GM18526 (cell line): Measurements from ENCODE around the gene PDE7B.

Source experiments
- POLR2A ChIP-seq: IDR thresholded peaks from 3 replicates; pipeline ENCODE4 v1.6.1; 2011; ENCODE audit not compliant: insufficient read length; ENCODE audit errors: extremely low read depth

Gene PDE7B

DNA sequence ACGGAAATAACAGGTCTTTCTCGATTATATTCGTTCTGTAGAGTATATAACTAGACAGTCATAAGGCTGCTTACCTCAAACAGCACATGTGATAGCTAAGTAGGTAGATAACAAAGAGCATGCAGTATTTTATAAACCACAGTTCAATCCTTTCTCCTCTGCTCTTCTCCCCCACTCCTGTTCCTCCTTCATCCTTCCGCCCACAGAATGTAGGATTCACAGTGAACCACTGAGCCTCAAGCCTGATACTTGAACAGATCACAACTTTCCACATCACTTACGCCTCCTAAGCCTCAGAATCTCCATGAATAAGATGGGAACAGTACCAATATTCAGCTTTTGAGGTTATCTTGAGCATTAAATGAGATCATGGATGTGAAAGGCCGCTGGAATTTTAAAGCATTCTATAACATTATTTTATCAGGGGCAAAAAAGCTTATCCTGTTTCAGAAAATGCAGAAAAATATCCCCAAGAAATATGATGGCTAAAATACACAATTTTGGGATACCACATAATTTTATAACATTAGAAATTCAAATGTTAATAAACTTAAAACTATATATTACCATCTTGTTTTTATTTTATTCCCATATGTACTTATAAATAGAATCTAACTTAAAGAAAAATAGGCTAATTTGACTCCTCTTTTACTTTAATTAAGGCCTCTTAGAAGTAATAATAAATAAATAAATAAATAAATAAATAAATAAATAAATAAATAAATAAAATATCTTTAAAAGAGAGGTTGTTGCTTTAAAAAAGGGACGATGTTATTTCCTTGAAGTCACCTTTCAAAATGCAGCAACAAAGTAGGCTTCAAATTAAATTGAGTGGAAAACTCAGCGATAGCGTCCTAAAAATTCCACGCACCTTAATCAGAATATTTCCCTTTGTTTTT is 365.3 kb downstream of the PDE7B start:
- no peak for TF ChIP-seq POLR2A

DNA sequence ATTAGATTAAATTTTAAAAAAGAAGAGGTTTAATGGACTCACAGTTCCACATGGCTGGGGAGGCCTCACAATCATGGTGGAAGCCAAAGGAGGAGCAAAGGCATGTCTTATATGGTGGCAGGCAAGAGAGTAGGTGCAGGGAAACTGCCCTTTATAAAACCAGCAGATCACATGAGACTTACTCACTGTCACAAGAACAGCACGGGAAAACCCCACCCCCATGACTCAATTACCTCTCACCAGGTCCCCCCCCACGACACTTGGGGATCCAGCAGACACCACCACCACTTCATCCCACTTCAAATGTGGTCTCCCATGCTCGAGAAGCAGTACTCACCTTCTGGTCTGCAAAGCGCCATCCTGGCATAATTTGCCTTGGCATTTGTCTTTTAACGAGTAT is 374.0 kb downstream of the PDE7B start:
- TF ChIP-seq POLR2A = no peak

DNA sequence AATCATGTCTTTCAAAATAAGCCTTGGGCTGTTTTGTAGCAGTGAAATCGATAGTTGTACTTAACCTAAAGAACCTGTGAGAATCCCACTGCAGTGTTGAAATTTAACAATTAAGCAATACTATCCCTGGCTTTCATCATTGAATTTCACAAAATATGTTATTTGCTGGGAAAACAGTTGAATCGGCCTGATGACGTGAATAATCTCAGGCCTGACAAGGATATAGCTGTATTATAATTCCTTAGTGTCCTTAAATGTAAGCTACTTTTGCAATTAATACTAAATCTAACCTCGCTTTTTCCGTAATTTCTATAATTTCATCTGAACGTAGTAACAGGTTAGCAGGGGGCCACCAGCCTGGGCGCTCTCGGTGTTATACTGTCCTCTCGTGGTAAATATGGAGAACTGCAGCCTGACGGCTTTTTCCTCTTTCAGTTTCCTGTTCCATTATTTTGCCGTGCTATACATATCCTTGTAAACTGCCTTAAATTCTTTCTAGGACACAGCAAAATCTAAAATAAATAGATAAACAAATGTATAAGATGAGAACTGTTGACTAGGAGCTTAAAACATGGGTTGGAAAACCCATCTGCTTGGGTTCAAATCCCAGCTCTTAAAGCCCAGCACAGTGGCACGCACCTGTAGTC is 374.6 kb downstream of the PDE7B start:
- no peak for TF ChIP-seq POLR2A

DNA sequence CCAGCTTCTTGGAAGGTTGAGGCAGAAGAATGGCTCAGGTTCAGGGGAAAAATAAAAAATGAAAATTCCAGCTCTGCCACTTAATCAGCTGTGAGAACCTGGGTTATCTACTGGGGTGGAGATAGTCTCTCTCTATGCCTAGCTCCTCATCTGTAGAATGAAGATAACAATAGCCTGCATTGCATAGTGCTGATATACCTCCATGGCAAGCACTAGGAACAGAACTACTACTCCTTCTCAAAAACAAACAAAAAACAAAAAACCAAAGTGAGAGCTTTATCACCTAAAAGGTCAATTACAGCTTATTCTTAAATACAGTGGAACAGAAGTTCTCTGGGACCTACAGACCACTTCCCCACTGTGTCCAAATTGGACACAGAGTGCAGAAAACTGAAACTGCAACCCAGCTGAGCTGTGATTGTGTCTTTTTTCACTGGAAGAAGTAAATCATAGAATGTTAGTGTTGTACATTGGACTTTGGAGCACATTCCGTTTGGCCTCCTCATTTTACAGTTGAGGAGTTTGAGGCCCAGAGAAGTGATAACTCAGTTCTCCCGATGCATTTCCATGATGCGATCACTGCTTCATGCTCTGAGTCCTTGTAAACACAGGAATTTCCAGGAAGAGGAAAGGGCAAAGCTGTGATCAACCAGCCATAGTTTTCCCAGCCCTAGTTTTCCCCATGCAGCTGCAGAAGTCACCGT is 375.3 kb downstream of the PDE7B start:
- no peak for TF ChIP-seq POLR2A

DNA sequence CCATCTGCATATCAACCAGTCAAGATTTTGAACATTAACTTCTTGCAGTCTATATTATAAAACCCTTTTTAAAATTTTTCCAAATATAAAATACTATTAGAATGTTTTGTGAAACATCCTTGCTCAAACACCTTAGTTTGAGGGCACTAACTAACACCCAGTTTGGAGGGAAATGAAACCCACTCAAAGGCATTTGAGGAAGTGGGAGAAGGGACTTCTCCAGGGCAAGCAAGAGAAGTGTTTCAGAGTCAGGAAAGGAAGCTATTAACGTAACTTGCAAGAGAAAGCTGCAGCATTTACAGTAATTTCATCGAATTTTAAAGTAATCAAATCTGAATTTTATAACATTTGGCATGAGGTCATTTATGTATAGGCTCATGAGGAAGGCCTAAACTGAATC is 377.3 kb downstream of the PDE7B start:
- no peak for TF ChIP-seq POLR2A

DNA sequence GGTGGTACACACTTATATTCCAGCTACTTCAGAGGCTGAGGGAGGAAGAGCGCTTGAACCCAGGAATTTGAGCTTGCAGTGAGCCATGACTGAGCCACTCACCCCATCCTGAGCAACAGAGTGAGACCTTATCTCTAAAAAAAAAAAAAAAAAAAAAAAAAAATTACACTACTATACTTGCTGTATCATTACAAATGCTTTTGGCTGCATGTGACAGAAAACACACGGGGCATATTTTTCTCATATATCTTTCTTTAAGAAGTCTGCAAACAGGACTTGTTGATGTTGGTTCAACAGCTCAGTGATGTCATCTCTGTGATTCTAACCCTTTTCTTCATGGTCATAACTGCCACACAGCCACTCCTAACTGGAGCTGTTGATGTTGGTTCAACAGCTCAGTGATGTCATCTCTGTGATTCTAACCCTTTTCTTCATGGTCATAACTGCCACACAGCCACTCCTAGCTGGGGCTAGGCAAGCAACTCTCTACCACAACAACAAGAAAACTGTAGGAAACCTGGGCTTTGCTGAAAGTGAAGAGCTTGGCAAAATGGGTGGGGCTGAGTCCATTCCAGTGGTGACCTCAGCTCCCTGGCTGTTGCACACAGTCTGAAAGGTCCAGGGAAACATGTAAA is 378.8 kb downstream of the PDE7B start:
- TF ChIP-seq POLR2A = no peak

DNA sequence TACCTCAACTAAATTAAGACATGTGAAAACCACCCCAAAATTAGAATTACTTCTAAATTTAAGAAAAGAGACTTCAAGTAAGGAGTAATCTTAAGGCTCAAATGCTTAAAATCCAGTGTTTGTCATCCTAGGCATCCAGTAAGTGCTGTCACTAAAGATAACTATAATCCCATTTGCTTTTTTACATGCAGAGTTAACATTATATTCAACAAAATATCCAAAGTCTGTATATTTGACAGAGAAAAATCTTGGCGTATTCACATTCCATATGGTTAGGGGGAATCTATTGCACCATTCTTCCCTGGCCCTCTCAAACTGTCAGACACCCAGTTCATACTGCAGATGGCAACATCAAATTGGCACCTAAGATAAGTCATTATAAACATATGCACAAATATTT is 381.2 kb downstream of the PDE7B start:
- no peak for TF ChIP-seq POLR2A

DNA sequence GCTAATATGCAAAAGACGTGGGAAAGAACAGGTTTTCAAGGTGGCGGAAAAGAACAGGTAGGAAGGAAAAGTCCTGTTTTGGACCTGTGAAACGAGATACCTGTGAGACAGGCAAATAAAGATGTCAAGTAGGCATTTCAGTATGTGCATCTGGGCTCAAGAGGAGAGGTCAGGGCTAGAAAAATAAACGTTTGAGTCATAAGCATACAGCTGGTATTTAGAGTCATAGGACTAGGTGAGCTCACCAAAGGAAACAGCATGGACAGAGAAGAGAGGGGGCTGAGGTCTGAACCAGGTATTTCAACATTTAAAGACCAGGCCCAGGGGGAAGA is 383.7 kb downstream of the PDE7B start:
- TF ChIP-seq POLR2A = no peak

DNA sequence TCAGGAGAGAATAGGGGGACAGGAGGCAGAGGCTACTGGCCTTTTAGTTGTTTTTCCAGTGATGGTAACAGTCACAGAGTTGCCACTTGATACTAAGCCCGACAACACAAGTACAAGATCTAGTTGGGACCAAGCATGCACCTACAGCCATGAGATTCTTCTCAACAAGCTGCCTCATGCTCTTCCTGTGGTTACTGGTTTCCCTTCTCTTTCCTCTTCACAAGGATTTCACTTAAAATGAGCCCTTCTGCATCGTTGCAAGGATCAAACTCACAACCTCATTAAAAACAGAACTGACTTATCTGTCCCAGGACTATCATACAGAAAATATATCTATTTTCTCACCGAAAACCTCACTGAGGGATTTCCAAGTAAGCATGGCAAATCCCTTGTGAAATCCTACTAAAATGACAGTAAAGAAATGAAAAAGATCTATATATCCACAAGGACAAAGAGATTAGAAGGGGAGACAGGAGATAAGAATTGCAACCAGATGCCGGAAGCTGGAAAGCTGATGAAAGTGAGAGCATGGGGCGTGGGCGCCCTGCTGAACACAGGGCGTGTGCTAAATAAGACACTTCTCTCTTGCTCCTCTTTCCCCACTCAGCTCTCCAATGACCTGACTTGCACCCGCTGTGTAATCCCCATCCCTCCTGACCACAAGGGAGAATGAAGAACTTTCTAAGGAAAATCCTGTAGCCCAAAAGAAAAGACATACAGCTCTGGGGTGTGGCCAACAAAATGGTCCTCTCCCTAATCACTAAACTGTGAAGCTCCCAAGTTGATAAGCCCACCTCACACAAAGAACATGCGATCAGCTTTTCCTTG is 385.2 kb downstream of the PDE7B start:
- TF ChIP-seq POLR2A = no peak

DNA sequence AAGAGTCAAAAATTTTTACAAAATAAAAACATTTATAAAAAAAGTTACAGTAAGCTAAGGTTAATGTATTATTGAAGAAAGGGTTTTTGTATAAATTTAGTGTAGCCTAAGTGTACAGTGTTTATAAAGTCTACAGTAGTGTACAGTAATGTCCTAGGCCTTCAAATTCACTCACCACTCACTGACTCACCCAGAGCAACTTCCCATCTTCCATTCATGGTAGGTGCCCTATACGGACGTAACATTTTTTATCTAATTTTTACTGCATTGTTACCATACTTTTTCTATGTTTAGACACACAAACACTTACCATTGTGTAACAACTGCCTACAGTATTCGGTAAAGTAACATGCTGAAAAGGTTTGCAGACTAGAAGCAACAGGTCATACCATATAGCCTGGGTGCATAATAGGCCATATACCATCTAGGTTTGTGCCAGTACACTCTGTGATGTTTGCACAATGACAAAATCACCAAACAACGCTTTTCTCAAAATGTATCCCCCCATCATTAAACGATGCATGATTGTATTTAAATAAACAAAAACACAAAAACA is 392.6 kb downstream of the PDE7B start:
- no peak for TF ChIP-seq POLR2A
